BLaER1 treated with 17β-estradiol and CSF1 and Interleukin-3, amounts not matched to agents 10 nM and 100 nM (cell line): ENCODE data around the gene NPC1L1.

Experiments
- H3K27ac ChIP-seq, 11 experiments: shearing (Covaris generic); formaldehyde crosslinking; 2 replicates each; pipeline ENCODE4 v1.8.1; 2022
- H3K27me3 ChIP-seq, 11 experiments: shearing (Covaris generic); formaldehyde crosslinking; 2 replicates each; pipeline ENCODE4 v1.8.1; 2022
- H3K36me3 ChIP-seq, 11 experiments: shearing (Covaris generic); formaldehyde crosslinking; 2 replicates each; pipeline ENCODE4 v1.8.1; 2022
- H3K4me1 ChIP-seq, 10 experiments: shearing (Covaris generic); formaldehyde crosslinking; 2 replicates each; pipeline ENCODE4 v1.8.1; 2022
- H3K4me2 ChIP-seq, 11 experiments: shearing (Covaris generic); formaldehyde crosslinking; 2 replicates each; pipeline ENCODE4 v1.8.1; 2022
- H3K4me3 ChIP-seq, 10 experiments: shearing (Covaris generic); formaldehyde crosslinking; 2 replicates each; pipeline ENCODE4 v1.8.1; 2022
- H3K9ac ChIP-seq, 11 experiments: shearing (Covaris generic); formaldehyde crosslinking; 2 replicates each; pipeline ENCODE4 v1.8.1; 2022
- H3K9me3 ChIP-seq, 11 experiments: shearing (Covaris generic); formaldehyde crosslinking; replicated peaks in 1 of 11; 2 replicates each; pipeline ENCODE4 v1.8.1; 2022
- H4K20me1 ChIP-seq, 11 experiments: shearing (Covaris generic); formaldehyde crosslinking; 2 replicates each; pipeline ENCODE4 v1.8.1; 2022
- Cebpa-rat ChIP-seq, 11 experiments: shearing (Covaris generic); IDR thresholded peaks; 2 replicates each; pipeline ENCODE4 v1.8.1; 2022

NPC1L1 gene

GRCh38 chr7:44497155-44498027, 43.7 kb downstream of the NPC1L1 start:
- TF ChIP-seq Cebpa-rat (IDR thresholded peaks at IDR 0.05) = no peak
- H3K27me3 ChIP-seq = no peaks in the 10 kb centered on the region
- H4K20me1 ChIP-seq = no peaks in the 10 kb centered on the region
- H3K4me1 ChIP-seq = no peaks in the 10 kb centered on the region
- H3K9me3 ChIP-seq = no peaks in the 10 kb centered on the region
- H3K4me2 ChIP-seq = no peak overlapping the region
- no peak overlapping the region for H3K4me3 ChIP-seq
- H3K9ac ChIP-seq = no peak overlapping the region
- H3K27ac ChIP-seq = no peak overlapping the region
- H3K36me3 ChIP-seq = no peaks in the 10 kb centered on the region

GRCh38 chr7:44496385-44496784, 44.7 kb downstream of the NPC1L1 start:
- H3K4me3 ChIP-seq = no peak overlapping the region
- H3K9ac ChIP-seq = no peak overlapping the region
- no peaks in the 10 kb centered on the region for H3K9me3 ChIP-seq
- H3K4me2 ChIP-seq = no peak overlapping the region
- peaks cover 0 to 2% (median 0%) of the 10 kb centered on the region in 10 experiments; a peak in 5 of 20 replicates for H3K4me1 ChIP-seq
- no peaks in the 10 kb centered on the region for H3K27me3 ChIP-seq
- H3K36me3 ChIP-seq = no peaks in the 10 kb centered on the region
- no peak for TF ChIP-seq Cebpa-rat (IDR thresholded peaks at IDR 0.05)
- no peaks in the 10 kb centered on the region for H4K20me1 ChIP-seq
- no peak overlapping the region for H3K27ac ChIP-seq

- Histone ChIP-seq H3K9ac (no peak overlapping the region), H3K27me3 (no peaks in the 10 kb centered on the region), H3K4me3 (no peak overlapping the region), H4K20me1 (no peaks in the 10 kb centered on the region), H3K9me3 (no peaks in the 10 kb centered on the region), H3K27ac (no peak overlapping the region), H3K4me1 (peaks cover 0 to 8% (median 0%) of the 10 kb centered on the region in 10 experiments; a peak in 6 of 20 replicates), H3K4me2 (no peak overlapping the region), H3K36me3 (no peaks in the 10 kb centered on the region)
- TF ChIP-seq Cebpa-rat (IDR thresholded peaks at IDR 0.05) = no peak
These were observed 46.2 kb downstream of the NPC1L1 start for GRCh38 chr7:44494960-44495359.

GRCh38 chr7:44491229-44491628, 49.9 kb downstream of the NPC1L1 start:
- H3K27me3 ChIP-seq = no peaks in the 10 kb centered on the region
- peak overlapping the region; percentile 60 to 94 (median 87) for H3K4me2 ChIP-seq
- H3K9ac ChIP-seq = peak overlapping the region; percentile 94 to 99 (median 97); a peak in 20 of 22 replicates
- peaks cover 33 to 41% (median 35%) of the 10 kb centered on the region in 10 experiments for H3K4me1 ChIP-seq
- peak overlapping the region; percentile 97 to 100 (median 99); a peak in 21 of 22 replicates for H3K27ac ChIP-seq
- H4K20me1 ChIP-seq = peaks cover 0 to 14% (median 0%) of the 10 kb centered on the region in 11 experiments; a peak in 5 of 22 replicates
- H3K9me3 ChIP-seq = no peaks in the 10 kb centered on the region
- TF ChIP-seq Cebpa-rat (IDR thresholded peaks at IDR 0.05) = no peak
- peak overlapping the region; percentile 68 to 90 (median 82) for H3K4me3 ChIP-seq
- H3K36me3 ChIP-seq = peaks cover 0 to 12% (median 0%) of the 10 kb centered on the region in 11 experiments; a peak in 5 of 22 replicates

- H3K4me2 ChIP-seq = peak within 1 kb of the TSS; percentile 74 to 95 (median 89)
- peaks cover 0 to 20% (median 0%) of the 10 kb centered on the region in 11 experiments; a peak in 5 of 22 replicates for H4K20me1 ChIP-seq
- H3K4me1 ChIP-seq = peaks cover 39 to 48% (median 41%) of the 10 kb centered on the region in 10 experiments
- H3K27me3 ChIP-seq = no peaks in the 10 kb centered on the region
- no peaks in the 10 kb centered on the region for H3K9me3 ChIP-seq
- H3K36me3 ChIP-seq = peaks cover 0 to 18% (median 7%) of the 10 kb centered on the region in 11 experiments; a peak in 11 of 22 replicates
- H3K4me3 ChIP-seq = peak within 1 kb of the TSS; percentile 68 to 90 (median 82)
- peak within 1 kb of the TSS; percentile 97 to 100 (median 99) for H3K27ac ChIP-seq
- no peak for TF ChIP-seq Cebpa-rat (IDR thresholded peaks at IDR 0.05)
- H3K9ac ChIP-seq = peak within 1 kb of the TSS; percentile 94 to 99 (median 97)
These were observed 50.6 kb downstream of the NPC1L1 start, which contains the start of gene NUDCD3 for GRCh38 chr7:44490351-44491200. Gene NUDCD3 (minus strand): TSS chr7:44490658. CDS start chr7:44490600, 58 bp downstream.

- Histone ChIP-seq H3K27ac (peak overlapping the region; percentile 97 to 100 (median 99)), H3K9ac (peak overlapping the region; percentile 94 to 99 (median 97)), H3K9me3 (peaks cover 0 to 4% (median 0%) of the 10 kb centered on the region in 11 experiments; a peak in 6 of 22 replicates), H3K27me3 (no peaks in the 10 kb centered on the region), H3K4me3 (peak overlapping the region; percentile 68 to 90 (median 82)), H3K4me2 (peak overlapping the region; percentile 74 to 95 (median 89)), H3K36me3 (peaks cover 0 to 25% (median 12%) of the 10 kb centered on the region in 11 experiments; a peak in 17 of 22 replicates), H4K20me1 (peaks cover 0 to 24% (median 0%) of the 10 kb centered on the region in 11 experiments; a peak in 5 of 22 replicates), H3K4me1 (peaks cover 46 to 54% (median 48%) of the 10 kb centered on the region in 10 experiments)
- no peak for TF ChIP-seq Cebpa-rat (IDR thresholded peaks at IDR 0.05)
These were observed 51.2 kb downstream of the NPC1L1 start for GRCh38 chr7:44489955-44490350.

GRCh38 chr7:44488955-44489354, 52.2 kb downstream of the NPC1L1 start:
- peak overlapping the region; percentile 68 to 90 (median 82) for H3K4me3 ChIP-seq
- peaks cover 0 to 24% (median 0%) of the 10 kb centered on the region in 11 experiments; a peak in 5 of 22 replicates for H4K20me1 ChIP-seq
- H3K36me3 ChIP-seq = peaks cover 7 to 35% (median 22%) of the 10 kb centered on the region in 11 experiments
- TF ChIP-seq Cebpa-rat (IDR thresholded peaks at IDR 0.05) = no peak
- H3K9me3 ChIP-seq = peaks cover under 1 to 13% (median 10%) of the 10 kb centered on the region in 11 experiments; a peak in 21 of 22 replicates
- peak overlapping the region in 9 of 11 experiments; percentile 94 to 99 (median 97); a peak in 11 of 22 replicates for H3K9ac ChIP-seq
- peak overlapping the region; percentile 74 to 95 (median 89) for H3K4me2 ChIP-seq
- H3K4me1 ChIP-seq = peaks cover 51 to 64% (median 55%) of the 10 kb centered on the region in 10 experiments
- H3K27me3 ChIP-seq = no peaks in the 10 kb centered on the region
- no peak overlapping the region for H3K27ac ChIP-seq

- Histone ChIP-seq H3K27ac (no peak overlapping the region; a peak in 1 of 22 replicates), H3K27me3 (no peaks in the 10 kb centered on the region), H4K20me1 (peaks cover 0 to 27% (median 0%) of the 10 kb centered on the region in 11 experiments; a peak in 6 of 22 replicates), H3K4me2 (peak overlapping the region; percentile 54 to 95 (median 89); a peak in 21 of 22 replicates), H3K4me1 (peaks cover 51 to 67% (median 55%) of the 10 kb centered on the region in 10 experiments), H3K9ac (no peak overlapping the region), H3K4me3 (no peak overlapping the region), H3K36me3 (peaks cover 30 to 57% (median 45%) of the 10 kb centered on the region in 11 experiments), H3K9me3 (peaks cover 17 to 32% (median 30%) of the 10 kb centered on the region in 11 experiments)
- no peak for TF ChIP-seq Cebpa-rat (IDR thresholded peaks at IDR 0.05)
These were observed 54.4 kb downstream of the NPC1L1 start for GRCh38 chr7:44486693-44487092.
